Activated gamma-delta T cell treated with Interleukin-2 at 50 U/mL for 16 hours (primary cell): ENCODE results near the gene LINGO1.

ENCODE experiments used
- DNase-seq: peaks from one replicate; pipeline ENCODE4 v3.0.0-alpha.2; 2020

Gene LINGO1, protein sequence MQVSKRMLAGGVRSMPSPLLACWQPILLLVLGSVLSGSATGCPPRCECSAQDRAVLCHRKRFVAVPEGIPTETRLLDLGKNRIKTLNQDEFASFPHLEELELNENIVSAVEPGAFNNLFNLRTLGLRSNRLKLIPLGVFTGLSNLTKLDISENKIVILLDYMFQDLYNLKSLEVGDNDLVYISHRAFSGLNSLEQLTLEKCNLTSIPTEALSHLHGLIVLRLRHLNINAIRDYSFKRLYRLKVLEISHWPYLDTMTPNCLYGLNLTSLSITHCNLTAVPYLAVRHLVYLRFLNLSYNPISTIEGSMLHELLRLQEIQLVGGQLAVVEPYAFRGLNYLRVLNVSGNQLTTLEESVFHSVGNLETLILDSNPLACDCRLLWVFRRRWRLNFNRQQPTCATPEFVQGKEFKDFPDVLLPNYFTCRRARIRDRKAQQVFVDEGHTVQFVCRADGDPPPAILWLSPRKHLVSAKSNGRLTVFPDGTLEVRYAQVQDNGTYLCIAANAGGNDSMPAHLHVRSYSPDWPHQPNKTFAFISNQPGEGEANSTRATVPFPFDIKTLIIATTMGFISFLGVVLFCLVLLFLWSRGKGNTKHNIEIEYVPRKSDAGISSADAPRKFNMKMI

DNA sequence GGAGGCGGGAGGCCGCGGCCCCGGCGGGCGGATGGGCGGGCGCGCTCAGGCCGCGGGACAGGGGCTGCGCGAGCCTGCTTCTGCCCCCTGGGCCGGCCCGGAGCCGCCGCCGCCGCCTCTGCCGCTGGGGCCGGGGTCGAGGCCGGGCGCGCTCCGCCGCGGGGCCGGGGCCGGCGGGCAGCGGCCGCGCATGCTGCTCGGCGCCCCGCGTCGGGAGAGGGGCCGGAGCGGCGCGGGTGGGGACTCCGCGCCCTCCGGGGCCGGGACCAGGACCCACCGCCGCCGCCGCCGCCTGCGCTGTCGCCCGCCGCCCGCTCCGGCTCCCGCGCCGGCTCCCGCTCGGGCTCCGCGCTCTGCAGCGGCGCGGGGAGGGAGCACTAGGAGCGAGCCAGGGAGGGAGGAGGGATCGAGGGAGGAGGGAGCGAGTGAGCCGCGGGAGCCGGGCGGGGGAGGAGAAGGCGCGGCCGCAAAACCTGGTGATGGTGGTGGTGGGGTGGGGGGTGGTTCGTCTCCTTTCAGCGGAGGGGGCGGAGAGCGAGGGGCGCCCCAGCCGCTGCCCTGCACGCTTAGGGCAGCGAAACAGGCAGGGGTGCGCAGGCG is at the start of gene LINGO1:
Gene LINGO1, minus strand, starts transcription at position 379 of the 600 bp plus-strand sequence. CDS start 597 bp downstream, outside the sequence.
- no peak for DNase-seq

DNA sequence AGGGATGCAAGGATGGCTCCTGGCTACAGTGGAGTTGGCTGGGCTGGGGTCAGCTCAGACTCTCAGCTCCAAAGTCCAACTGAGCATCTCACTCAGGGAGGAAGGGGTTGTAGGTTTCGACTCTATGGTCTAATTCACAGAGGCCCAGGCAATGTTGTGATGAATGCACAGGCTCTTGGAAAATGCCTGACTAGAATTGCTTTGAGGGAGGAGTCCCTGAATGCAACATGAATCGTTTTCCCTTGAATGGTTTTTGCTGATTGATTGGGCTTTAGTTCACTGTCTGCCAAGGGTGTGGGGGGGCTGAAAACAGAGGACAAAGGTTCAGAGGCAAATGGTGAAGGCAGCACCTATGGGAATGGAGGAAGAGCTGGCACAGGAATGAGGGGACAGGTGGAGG is 48.6 kb upstream of the LINGO1 start:
- DNase-seq: no peak

DNA sequence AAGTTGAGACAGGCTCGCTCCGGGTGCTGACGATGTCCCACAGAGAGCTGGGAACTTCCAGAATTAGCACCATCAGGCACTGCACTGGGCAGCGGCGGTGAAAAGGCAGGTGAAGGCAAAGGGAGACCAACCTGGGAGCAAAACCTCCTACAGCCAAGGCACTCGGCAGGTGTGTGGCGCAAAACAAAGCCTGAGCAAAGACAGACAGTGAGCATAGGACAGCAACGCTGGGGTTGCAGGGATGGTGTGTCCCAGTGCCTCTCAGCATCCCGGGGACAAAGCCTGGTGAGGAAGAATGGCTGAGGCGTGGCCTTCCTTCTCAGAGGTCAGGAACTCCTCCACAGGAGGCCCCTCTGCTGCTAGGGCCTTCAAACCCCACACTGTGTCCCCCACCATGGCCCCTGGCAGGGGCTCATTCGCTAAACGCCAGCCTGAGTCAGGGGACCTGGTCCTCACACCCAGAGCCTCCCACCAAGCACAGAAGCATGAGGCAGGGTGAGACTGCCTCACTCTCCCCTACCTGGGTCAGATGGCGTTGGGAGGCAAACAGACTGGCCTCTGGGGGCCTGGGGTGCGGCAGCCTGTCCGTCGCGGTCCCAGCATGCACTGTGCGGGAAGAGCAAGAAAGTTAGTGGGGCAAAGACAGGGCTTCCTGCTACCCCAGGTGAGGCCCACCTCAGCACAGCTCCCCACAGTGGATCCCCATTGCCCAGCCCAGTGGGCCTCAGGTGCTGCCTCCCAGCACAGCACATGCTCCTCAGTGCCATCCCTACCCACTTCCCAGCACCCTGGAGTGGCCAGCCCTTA is 44.1 kb upstream of the LINGO1 start:
- no peak for DNase-seq

DNA sequence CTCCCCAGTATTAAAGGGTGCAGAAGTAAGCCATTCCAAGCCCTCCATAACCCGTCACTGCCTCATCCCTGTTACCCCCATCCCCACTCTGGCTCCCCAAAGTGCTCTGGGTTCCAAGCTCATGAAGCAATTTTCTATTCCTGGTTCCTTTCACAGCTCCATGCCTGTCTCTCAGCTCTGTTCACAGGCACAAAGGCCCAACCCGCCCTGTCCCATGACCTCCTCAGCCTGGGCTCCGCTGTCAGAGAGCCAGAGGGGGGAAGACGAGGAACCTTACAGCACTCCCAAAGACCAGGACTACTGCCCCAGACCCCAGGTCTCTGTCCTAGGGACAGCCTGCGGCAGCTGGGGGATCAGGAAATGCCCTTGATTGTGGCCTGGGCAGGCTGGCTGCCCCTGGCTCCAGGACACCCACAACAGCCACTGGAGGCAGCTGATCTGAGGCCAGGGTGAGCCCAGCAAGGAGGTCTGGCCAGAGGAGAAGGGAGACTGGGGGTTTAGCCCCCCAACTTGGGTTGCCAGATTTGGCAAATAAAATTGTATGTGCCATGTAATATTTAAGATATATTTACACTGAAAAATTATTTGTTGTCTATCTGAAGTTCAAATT is 43.2 kb upstream of the LINGO1 start:
- DNase-seq: no peak

DNA sequence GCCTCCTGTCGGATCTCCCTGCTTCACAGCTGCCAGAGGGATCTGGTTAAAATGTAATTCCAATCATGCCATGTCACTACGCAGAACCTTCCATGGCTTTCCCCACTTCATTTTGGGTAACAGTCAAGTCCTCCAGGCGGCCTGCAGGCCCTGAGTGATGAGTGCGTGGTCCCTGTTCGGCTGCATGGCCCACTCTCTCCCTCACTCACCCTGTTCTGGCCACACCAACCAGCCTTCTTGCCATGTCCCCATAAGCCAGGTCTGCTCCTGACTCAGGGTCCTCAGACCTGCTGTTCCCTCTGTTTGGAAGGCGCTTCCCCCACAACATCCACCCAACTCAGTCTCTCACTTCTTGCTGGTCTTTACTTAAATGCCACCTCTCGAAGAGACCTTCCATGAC is 41.6 kb upstream of the LINGO1 start:
- DNase-seq: no peak

DNA sequence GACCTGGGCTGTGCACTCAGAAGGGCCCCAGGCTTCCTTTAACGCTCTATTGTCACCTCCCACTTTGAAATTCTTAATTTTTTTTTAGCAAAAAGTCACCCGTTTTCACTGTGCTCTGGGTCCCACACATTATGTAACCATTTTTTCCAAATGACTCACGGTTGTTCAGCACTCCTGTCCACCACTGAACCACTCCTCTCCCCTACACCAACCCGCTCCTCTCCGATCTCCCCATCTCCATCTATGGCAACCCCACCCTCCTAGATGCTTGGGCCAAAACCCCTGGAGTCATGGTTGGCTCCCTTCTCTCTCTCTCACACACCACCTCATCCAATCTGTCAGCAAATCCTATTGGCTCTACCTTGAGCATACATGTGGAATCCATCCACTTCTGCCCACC is 41.2 kb upstream of the LINGO1 start:
- no peak for DNase-seq

DNA sequence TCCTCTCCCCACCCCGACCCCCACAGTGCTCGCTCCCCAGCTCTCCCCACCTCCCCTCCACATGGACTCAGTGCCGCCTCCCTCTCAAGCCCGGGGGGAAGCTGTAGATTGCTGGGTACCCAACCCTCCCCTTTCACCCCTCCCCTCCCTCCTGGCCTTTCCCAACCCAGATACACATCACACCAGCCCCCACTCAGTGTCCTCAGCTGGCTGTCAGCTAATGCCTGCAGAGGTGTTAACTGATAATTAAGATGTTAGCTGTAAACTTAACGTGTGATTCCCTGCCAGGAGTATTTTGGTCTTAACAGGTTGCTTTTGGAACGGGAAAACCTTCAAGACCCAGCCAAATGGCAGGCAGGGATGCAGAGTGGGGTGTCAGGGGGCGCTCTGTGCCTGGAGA is 39.4 kb upstream of the LINGO1 start:
- no peak for DNase-seq

DNA sequence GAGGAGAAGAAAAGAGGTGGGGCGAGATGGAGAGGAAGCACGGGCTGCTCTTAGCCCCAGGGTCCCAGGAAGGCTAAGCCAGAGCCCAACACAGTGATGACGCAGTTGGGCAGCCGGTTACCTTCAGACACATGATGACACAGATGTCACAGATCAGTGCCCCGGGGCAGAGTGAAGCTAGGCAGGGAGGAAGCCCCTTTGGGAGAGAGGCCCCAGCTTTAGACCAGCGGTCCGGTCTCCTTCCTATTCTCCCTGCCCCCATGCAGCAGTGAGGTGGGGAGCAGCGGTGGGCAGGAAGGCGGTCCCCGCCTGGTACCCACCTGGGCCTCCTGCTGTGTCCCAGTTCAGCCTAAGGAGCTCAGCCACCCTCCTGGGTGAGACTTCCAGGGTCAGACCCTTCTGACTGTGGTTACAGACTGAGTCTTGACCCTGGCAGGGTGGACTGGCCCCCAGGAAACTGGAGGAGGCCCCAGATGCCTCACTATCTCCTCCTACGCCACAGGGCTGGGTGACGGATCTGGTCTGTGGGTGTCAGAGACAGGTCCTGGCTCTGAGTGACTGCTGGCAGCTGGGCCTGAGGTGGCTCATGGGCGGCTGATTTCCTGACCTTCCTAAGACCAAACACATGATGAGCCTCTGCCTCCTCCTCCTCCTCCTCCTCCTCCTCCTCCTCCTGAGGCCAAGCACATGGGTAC is 38.8 kb upstream of the LINGO1 start:
- no peak for DNase-seq

DNA sequence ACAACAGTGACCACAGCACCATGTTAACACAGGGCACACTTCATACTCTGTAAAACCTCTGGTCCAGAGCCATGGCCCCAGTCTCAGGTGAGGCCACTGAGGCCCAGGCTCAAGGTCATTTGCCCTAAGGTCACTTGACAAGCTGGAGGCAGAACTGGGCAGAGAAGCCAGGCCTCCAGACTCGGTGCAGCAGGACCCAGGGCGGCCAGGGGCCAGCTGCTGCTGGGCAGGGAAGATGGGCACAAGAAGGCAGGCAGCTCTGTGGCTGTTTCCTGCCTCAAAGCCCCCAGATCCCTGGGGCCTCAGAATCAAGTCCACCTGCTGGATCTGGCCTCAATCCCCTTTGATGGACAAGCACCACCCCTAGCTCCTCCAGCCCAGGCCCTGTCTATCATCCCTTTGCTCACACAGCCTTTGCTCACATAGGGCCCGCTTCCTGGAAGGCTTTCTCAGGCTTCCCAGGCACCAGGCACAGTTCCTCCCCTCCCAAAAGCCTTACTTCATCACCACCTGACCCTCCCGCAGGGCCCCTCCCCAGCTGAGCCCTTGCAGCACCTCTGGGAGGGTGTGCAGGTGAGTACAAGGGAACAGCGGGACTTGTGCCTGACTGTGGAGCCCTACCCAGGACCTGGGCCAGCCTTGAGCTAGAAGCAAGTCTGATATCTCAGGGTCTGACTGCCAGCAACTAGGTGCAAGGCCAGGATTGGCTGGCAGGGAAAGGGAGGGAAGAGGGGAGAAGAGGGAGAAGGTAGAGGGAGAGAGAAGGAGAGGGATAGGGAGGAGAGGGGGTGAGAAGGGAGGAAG is 38.0 kb upstream of the LINGO1 start:
- no peak for DNase-seq

DNA sequence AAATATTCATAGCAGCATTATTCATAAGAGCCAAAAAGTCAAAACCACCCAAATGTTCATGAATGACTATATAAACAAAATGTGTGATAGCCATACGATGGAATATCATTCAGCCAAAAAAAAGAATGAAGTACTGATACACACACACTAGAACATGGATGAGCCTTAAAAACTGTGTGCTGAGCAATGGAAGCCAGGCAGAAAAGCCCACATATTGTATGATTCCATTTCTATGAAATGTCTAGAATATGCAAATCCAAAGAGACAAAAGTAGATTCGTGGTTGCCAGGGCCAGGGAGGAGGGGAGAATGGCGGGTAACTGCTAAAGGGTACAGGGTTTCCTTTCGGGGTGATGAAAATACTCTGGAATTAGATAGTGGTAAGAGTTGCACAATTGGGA is 37.2 kb upstream of the LINGO1 start:
- DNase-seq: no peak

DNA sequence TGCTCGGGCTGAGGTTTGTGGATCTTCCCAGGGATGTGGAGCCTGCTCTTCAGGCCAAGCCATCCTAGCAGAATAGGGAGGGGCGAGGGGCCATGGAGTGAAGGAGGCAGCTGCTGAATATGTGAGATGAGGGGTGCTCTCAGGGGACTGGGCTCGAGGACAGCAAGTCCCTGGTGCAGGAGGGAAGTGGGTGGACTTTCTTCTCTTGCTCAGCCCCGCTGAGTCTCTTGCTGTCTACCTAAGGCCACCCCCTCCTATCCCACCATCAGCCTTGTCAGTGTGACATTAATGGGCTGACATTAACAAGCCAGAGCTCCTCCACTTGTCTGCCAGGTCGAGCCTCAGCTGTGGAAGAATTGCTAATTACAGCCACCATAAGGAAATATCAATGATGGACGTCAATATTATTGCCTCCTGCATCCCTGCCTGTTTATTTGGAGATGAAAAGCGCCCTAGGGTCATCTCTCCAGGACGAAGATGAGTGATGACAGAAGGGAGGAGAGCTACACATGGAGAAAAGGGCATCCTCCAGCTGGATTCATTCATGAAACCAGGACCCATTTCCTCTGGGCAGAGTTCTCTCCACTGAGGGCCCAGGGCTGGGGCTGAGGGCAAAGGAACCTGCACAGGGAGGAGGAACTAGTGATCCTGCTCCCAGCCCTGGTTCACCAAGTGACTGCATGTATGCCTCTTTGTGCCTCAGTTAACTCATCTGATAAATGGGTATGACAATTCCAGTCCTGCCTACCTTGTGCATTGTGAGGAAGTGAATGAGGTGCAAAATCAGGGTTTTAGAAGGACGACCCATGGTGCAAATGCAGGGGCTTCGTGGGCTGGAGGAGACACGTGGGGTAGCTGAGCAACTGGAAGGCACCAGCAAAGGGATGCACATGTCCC is 34.9 kb upstream of the LINGO1 start:
- DNase-seq: no peak

DNA sequence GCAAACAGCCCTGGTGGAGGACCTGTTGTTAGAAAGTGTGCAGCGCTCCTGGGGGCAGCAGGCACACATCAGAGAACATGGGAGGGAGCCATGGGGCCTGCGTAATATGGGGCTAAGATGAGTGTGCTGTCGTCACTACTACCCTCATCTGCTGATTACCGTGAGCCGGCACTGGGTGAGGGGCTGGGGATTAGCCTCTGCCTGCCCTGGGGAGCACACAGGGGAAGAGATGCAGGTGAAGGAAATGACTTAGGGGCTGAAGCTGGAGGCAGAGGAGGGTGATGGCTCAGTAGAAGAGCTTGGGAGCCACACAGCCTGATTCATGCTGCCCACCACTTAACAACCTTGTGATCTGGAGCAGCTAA is 33.6 kb upstream of the LINGO1 start:
- DNase-seq: no peak

DNA sequence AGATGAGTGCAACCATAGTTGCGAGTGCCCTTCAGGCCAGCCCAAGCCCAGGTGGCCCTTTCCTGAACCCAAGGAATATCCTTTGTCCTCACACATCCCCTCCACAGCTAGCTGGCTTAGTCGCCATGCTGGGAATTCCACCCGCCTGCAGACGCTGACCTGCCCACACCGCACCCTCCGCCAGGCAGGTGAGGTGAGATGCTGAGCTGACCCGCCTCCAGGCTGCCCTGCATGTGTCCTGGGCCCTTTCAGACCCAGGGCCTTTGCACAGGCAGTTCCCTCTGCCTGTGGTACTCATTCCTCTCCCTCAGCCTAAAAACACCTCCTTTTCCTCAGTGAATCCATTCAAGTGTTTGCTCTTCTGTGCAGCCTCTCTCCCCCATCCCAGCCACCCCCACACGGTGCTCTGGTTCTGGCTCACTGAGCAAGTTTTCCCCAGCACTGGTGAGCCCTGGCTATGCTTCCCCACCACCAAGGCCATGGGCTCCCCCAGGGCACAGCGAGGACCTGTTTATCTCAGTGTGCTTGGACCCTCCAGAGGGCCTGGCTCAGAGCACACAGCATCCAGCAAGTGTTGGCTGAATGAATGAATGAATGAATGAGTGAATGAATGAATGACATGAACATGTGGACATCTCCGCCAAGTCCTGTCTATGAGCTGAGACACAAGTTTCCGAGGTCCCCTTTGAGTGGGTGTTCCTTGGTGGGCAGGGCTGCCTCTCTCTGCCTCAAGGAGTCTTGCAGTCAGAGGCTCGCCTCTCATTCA is 33.0 kb upstream of the LINGO1 start:
- DNase-seq: no peak

DNA sequence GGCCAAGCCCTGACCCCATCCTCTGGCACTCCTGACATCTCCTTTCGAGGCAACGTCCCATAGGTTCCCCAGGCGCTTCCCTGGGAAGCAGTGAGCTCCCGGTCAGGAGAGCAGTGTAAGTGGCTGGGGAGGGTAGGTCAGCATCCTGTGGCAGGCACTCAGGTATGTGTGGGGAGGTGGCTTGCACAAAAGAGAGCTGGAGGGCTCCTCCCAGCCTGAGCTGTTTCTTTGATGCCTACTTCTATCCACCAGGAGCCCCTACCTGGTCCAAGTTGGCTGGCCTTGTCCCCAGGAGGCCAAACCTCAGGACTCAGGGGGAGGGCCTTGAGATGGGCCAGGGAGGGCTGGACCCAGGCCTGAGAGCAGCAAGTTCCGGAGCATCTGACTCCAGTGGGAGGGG is 31.7 kb upstream of the LINGO1 start:
- no peak for DNase-seq

DNA sequence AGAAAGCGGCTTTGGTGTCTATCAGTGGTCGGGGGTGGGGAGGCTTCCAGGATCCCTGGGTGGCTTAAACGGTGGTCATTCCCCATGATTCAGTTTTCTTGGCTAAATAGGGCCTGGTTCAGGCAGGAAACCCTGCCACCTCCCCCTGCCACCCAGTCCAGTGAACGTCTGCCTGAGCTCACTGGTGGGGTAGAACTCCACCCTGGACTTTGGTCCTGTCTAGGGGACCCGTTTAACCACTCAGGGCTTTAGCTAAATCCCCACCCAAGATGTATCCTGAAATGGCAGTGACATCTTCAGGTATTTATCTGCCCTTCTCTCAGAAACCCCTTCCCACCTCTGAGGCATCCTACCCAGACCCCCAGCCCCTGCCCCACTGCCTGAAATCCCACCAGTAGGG is 30.5 kb upstream of the LINGO1 start:
- no peak for DNase-seq

DNA sequence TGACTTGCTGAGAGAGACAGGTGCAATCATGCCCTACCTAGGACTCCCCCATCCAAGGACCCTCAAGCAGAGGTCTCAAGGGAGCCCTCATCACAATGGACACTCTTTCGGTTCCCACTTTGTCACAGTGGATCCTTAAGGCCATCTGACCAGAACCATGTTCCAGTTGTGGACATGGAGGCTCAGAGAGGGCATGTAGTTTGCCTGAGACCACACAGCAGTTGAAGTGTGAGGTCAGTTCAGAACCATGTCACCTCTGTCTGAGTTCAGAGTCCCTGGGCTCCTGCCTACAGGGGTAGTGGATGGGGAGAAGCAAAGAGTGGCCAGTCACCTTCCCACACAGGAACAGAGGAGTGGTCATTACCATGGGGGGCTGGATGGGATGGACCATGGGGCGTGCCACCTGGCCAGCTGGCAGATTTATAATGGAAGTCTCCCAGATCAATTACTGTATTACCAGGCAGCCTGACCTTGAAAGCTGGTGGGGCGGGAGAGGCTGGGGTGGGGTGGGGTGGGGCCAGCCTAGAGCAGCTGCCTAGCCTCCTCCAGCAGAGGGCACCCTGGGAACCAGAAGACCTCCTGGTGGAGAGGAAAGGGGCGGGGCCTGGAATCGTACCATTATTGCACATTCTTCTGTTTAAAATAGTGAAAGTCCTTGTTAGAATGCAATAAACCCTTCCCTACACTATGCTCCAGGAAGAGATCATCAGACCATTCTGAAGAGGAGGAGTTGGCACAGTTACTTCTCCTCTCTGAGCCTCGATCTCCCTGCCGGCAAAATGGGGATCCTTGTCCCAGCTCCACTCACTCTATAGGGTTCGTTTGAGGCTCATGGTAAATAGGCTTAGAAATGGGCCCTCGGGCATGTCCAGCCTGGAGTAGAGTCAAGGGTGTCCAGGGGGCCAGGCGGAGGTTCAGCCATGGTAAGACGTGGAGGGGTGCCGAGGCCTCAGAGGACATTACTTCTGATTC is 26.9 kb upstream of the LINGO1 start:
- DNase-seq: no peak

DNA sequence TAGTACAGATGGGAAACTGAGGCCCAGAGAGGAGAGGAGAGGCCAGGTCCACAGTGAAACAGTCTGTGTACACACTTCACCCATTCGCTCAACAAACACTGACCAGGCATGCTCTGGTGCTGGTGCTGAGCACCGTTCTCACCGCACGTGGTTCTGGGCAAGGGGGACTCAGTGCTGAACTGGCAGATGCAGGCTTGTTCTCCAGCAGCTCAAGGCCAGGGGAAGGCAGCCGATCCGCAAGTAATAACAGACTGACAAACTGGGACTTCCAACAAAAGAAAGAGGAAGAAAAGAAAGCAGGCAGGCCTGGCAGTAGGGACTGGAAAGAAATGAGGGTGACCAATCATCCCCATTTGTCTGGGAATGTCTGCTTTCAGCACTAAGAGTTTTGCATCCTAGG is 25.6 kb upstream of the LINGO1 start:
- DNase-seq: no peak

DNA sequence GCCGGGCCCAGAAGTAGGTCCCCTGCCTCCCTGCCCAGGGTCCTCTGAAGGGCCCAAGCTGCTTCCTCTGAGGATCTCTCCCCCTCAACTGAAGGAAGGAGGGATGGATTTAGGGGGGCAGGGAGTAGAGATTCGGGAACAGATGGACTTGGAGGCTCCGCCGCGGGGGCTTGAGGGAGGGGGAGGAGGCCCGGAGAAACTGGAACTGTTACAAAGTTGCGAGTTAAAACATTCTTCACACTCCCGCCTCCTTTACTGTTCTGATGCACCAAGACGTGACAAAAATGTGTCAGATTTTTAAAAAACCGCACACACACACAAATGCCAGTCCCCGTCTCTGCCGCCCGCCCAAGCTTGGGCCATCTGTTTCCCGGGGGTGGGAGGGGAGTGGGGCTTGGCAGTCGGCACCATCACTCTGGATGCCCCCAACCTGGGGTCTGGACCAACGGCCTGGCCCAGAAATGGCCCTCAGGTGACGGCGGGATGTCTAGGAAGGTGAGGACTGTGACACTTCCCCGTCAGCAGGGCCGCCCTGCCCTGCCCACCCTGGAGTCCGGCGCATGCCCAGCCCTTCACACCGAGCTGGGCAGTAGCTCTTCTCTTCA is 25.0 kb upstream of the LINGO1 start:
- DNase-seq: no peak
